ENCODE measurements around the gene TBC1D8. TPM values are rescaled to one million over a fixed set of nuclear protein-coding genes. Genes with fewer than 3 reads are reported as not detected.

Gene TBC1D8
- polyA plus RNA-seq, 3 donors = 16.1 to 78.0 (median 22.4) TPM

DNA sequence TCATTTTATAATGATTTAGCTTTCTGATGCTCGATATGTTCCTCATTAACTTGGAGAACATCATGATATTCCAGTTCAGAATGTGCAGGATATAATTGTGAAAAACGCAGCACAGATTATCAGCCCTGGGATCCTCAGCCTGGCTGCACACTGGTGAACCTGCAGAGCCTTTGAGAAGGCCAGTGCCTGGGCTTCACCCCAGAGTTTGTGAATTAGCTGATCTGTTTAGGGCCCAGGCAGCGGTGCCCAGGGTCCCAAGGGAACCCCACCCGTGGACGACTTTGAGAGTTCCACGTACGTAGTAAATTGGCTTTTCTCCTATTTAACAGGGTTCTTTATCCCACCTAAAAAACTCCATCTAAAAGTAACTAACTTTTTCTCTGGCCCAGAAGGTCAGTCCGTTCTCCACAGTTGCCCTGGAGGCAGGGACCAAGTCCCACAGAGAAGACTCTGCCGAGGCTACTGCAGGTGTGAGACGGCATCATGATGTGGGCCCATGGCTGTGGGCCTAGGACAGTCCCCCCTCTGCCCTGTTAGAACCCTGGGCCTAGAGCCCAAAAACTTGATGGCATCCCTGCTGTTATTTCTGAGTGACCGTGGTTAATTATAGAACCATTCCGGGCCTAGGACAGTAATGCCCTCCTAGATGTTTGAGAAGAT is 188.7 kb downstream of the TBC1D8 start:
- no peaks in the 10 kb centered on the region for H3K4me1 ChIP-seq (ENCODE audit: control insufficient read depth in 1 of 2, insufficient read depth in 2 of 2, low read length in 2 of 2)
- no peaks in the 10 kb centered on the region for H3K9me3 ChIP-seq (replicated peaks in 1 of 2; ENCODE audit: control insufficient read depth in 1 of 2, insufficient read depth in 1 of 2, low read length in 2 of 2)
- no peak for DNase-seq
- intact Hi-C loops (cut with micrococcal nuclease) = no loop called here
- peaks cover 0 to 2% of the 10 kb centered on the region in 2 donors for H3K27me3 ChIP-seq (ENCODE audit: control insufficient read depth in 2 of 2, insufficient read depth in 2 of 2, low read length in 2 of 2)
- Mint-ChIP-seq H3K4me1 (no peaks in the 10 kb centered on the region), H3K4me3 (no peak overlapping the region), H3K36me3 (no peaks in the 10 kb centered on the region), H3K27me3 (ENCODE audit: low read depth in 3 of 3) (peaks cover 3 to 11% (median 6%) of the 10 kb centered on the region in 3 donors), H3K27ac (peak overlapping the region in 1 of 7 donors; percentile 41), H3K9me3 (no peaks in the 10 kb centered on the region)
- H3K79me2 ChIP-seq (ENCODE audit: insufficient read depth, low read length) = no peaks in the 10 kb centered on the region
- H3K4me2 ChIP-seq (replicated peaks; ENCODE audit: extremely low read depth, low read length, poor library complexity, severe bottlenecking) = no peak overlapping the region
- WGBS (ENCODE audit: insufficient coverage) = 98% methylated on average over 12 of the region's 12 CpGs
- no peaks in the 10 kb centered on the region for H4K20me1 ChIP-seq (ENCODE audit: insufficient read depth, low read length)
- H3K4me3 ChIP-seq (replicated peaks in 1 of 3; ENCODE audit: low read depth in 2 of 3, low read length in 3 of 3) = no peak overlapping the region
- TF ChIP-seq, protein P1, sequence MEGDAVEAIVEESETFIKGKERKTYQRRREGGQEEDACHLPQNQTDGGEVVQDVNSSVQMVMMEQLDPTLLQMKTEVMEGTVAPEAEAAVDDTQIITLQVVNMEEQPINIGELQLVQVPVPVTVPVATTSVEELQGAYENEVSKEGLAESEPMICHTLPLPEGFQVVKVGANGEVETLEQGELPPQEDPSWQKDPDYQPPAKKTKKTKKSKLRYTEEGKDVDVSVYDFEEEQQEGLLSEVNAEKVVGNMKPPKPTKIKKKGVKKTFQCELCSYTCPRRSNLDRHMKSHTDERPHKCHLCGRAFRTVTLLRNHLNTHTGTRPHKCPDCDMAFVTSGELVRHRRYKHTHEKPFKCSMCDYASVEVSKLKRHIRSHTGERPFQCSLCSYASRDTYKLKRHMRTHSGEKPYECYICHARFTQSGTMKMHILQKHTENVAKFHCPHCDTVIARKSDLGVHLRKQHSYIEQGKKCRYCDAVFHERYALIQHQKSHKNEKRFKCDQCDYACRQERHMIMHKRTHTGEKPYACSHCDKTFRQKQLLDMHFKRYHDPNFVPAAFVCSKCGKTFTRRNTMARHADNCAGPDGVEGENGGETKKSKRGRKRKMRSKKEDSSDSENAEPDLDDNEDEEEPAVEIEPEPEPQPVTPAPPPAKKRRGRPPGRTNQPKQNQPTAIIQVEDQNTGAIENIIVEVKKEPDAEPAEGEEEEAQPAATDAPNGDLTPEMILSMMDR (IDR thresholded peaks at IDR 0.05) = no peak
- no peaks in the 10 kb centered on the region for H3K36me3 ChIP-seq (replicated peaks in 1 of 2; ENCODE audit: control insufficient read depth in 1 of 2, insufficient read depth in 2 of 2, low read length in 2 of 2)
- H3K27ac ChIP-seq (ENCODE audit: low read depth in 1 of 2, low read length in 2 of 2) = no peak overlapping the region
- no peak overlapping the region for H3K9ac ChIP-seq (ENCODE audit: insufficient read depth, low read length, poor library complexity, severe bottlenecking)
- no peak overlapping the region for H2AFZ ChIP-seq (ENCODE audit: insufficient read depth, low read depth, low read length, poor library complexity, severe bottlenecking)

DNA sequence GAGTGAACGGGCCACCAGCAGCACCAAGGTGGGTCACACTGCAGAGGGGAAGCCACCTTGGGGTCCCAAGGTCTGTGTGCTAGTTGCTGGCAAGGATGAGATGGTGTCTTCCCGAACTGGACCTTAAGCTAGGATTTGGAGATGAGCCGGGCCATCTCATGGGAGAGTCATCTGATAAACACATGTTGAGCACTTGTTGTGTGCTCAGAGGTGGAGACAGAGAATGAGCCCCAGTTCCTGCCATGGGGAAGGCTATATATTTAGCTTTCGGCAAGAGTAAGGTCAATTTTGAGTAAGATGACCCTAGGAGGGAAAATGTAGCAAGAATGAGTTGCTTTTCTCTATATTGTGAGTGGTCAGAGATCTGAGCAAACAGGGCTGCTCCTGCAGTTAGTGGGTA is 190.5 kb downstream of the TBC1D8 start:
- H2AFZ ChIP-seq (ENCODE audit: insufficient read depth, low read depth, low read length, poor library complexity, severe bottlenecking) = no peak overlapping the region
- no peak overlapping the region for H3K4me3 ChIP-seq (replicated peaks in 1 of 3; ENCODE audit: low read depth in 2 of 3, low read length in 3 of 3)
- no peaks in the 10 kb centered on the region for H3K9me3 ChIP-seq (replicated peaks in 1 of 2; ENCODE audit: control insufficient read depth in 1 of 2, insufficient read depth in 1 of 2, low read length in 2 of 2)
- H3K27me3 ChIP-seq (ENCODE audit: control insufficient read depth in 2 of 2, insufficient read depth in 2 of 2, low read length in 2 of 2) = peaks cover 0 to 2% of the 10 kb centered on the region in 2 donors
- H3K4me3 Mint-ChIP-seq = no peak overlapping the region
- H3K4me1 ChIP-seq (ENCODE audit: control insufficient read depth in 1 of 2, insufficient read depth in 2 of 2, low read length in 2 of 2) = no peaks in the 10 kb centered on the region
- H3K79me2 ChIP-seq (ENCODE audit: insufficient read depth, low read length) = no peaks in the 10 kb centered on the region
- H3K4me1 Mint-ChIP-seq = no peaks in the 10 kb centered on the region
- H4K20me1 ChIP-seq (ENCODE audit: insufficient read depth, low read length) = no peaks in the 10 kb centered on the region
- peaks cover 0 to 5% (median 0%) of the 10 kb centered on the region in 7 donors for H3K9me3 Mint-ChIP-seq
- TF ChIP-seq, protein P1 (IDR thresholded peaks at IDR 0.05) = no peak
- H3K27ac Mint-ChIP-seq = no peak overlapping the region
- no peaks in the 10 kb centered on the region for H3K36me3 ChIP-seq (replicated peaks in 1 of 2; ENCODE audit: control insufficient read depth in 1 of 2, insufficient read depth in 2 of 2, low read length in 2 of 2)
- no peaks in the 10 kb centered on the region for H3K36me3 Mint-ChIP-seq
- H3K9ac ChIP-seq (ENCODE audit: insufficient read depth, low read length, poor library complexity, severe bottlenecking) = no peak overlapping the region
- H3K27ac ChIP-seq (ENCODE audit: low read depth in 1 of 2, low read length in 2 of 2) = no peak overlapping the region
- intact Hi-C loops (cut with micrococcal nuclease) = no loop called here
- no peak overlapping the region for H3K4me2 ChIP-seq (replicated peaks; ENCODE audit: extremely low read depth, low read length, poor library complexity, severe bottlenecking)
- no peak for DNase-seq
- peaks cover 2 to 12% (median 2%) of the 10 kb centered on the region in 3 donors for H3K27me3 Mint-ChIP-seq (ENCODE audit: low read depth in 3 of 3)
- WGBS (ENCODE audit: insufficient coverage) = 92% methylated on average over 4 of the region's 4 CpGs

Data from CD14-positive monocyte (primary cell).